ENCODE measurements around the gene KANK2.

KANK2 gene

GRCh38 chr19:11209839-11210655, 12.7 kb upstream of the KANK2 start:
- DNase-seq (ENCODE audit: low read depth): no peak
- TF ChIP-seq CTCF (IDR thresholded peaks at IDR 0.05; ENCODE audit: control insufficient read depth, insufficient read depth, low read depth, low read length, missing control alignments): no peak
- no peak overlapping the region for H3K4me3 ChIP-seq (ENCODE audit: control insufficient read depth, low read depth, low read length)

- no peak for DNase-seq (ENCODE audit: low read depth)
- no peak for TF ChIP-seq CTCF (IDR thresholded peaks at IDR 0.05; ENCODE audit: control insufficient read depth, insufficient read depth, low read depth, low read length, missing control alignments)
- H3K4me3 ChIP-seq (ENCODE audit: control insufficient read depth, low read depth, low read length): no peak overlapping the region
Measured at GRCh38 chr19:11208561-11209471, 11.5 kb upstream of the KANK2 start.

- no peak for DNase-seq (ENCODE audit: low read depth)
- H3K4me3 ChIP-seq (ENCODE audit: control insufficient read depth, low read depth, low read length): no peak overlapping the region
- no peak for TF ChIP-seq CTCF (IDR thresholded peaks at IDR 0.05; ENCODE audit: control insufficient read depth, insufficient read depth, low read depth, low read length, missing control alignments)
Measured at GRCh38 chr19:11205939-11206570, 8.7 kb upstream of the KANK2 start.

- no peak for DNase-seq (ENCODE audit: low read depth)
- no peak overlapping the region for H3K4me3 ChIP-seq (ENCODE audit: control insufficient read depth, low read depth, low read length)
- TF ChIP-seq CTCF (IDR thresholded peaks at IDR 0.05; ENCODE audit: control insufficient read depth, insufficient read depth, low read depth, low read length, missing control alignments): no peak
Measured at GRCh38 chr19:11204943-11205349, 7.6 kb upstream of the KANK2 start.

GRCh38 chr19:11204076-11204602, 6.8 kb upstream of the KANK2 start:
- H3K4me3 ChIP-seq (ENCODE audit: control insufficient read depth, low read depth, low read length): no peak overlapping the region
- TF ChIP-seq CTCF (IDR thresholded peaks at IDR 0.05; ENCODE audit: control insufficient read depth, insufficient read depth, low read depth, low read length, missing control alignments): no peak
- DNase-seq (ENCODE audit: low read depth): no peak

Measured in AG09309 (cell line).